Measurements from ENCODE around the gene INAVA. TPM values are rescaled to one million over a fixed set of nuclear protein-coding genes. Genes with fewer than 3 reads are reported as not detected.

INAVA gene
- total and polyA plus RNA-seq, 2 donors (not counting 1 experiment from before 2014, with no cell fraction given): 0.06 to 0.34 TPM

Small RNA genes lying within 50 kb of the gene (small RNA-seq; reads per million reads assigned to genes)
- gene RNU6-704P (ENCODE audit: insufficient read length, low read depth, low replicate concordance): not detected

Other genes starting within 250 kb of the INAVA start
- 41.9 and 43.6 TPM in 2 replicates for gene DDX59, start 225.0 kb upstream of the INAVA start, total RNA-seq
- gene DDX59, start 225.0 kb upstream of the INAVA start, polyA plus RNA-seq: 20.2 and 24.6 TPM in 2 replicates
- gene CAMSAP2, start 156.0 kb upstream of the INAVA start, total RNA-seq: 1.4 and 2.1 TPM in 2 replicates
- gene CAMSAP2, start 156.0 kb upstream of the INAVA start, polyA plus RNA-seq: 0.10 and 0.14 TPM in 2 replicates
- 1.8 and 3.1 TPM in 2 replicates for gene GPR25, start 21.9 kb upstream of the INAVA start, total RNA-seq
- 1.1 and 3.1 TPM in 2 replicates for gene GPR25, start 21.9 kb upstream of the INAVA start, polyA plus RNA-seq
- gene KIF21B, start 128.8 kb downstream of the INAVA start, total RNA-seq: 41.6 and 42.0 TPM in 2 replicates
- 32.0 and 41.1 TPM in 2 replicates for gene KIF21B, start 128.8 kb downstream of the INAVA start, polyA plus RNA-seq
- not detected in 2 replicates for gene CACNA1S, start 217.5 kb downstream of the INAVA start, total RNA-seq
- not detected in 2 replicates for gene CACNA1S, start 217.5 kb downstream of the INAVA start, polyA plus RNA-seq
- not detected in 2 replicates for gene ASCL5, start 232.3 kb downstream of the INAVA start, total RNA-seq
- not detected in 2 replicates for gene ASCL5, start 232.3 kb downstream of the INAVA start, polyA plus RNA-seq